GM19239 (cell line): Measurements from ENCODE around the gene STEAP1B.
"Not testable (repeated sequence)": the region's sequence is repeated elsewhere in the genome, so short reads cannot be mapped to it uniquely, and the experiment has no call there.

Experiments used
- DNase-seq: peaks from one replicate; pipeline ENCODE4 v3.0.0; 2011; ENCODE audit warnings: low spot score; ENCODE audit not compliant: insufficient read length
- FAIRE-seq: peaks from 2 replicates; lab custom pipeline; 2011; peaks lifted over from hg19 to GRCh38; lab: Jason Lieb, UNC

STEAP1B gene

DNA sequence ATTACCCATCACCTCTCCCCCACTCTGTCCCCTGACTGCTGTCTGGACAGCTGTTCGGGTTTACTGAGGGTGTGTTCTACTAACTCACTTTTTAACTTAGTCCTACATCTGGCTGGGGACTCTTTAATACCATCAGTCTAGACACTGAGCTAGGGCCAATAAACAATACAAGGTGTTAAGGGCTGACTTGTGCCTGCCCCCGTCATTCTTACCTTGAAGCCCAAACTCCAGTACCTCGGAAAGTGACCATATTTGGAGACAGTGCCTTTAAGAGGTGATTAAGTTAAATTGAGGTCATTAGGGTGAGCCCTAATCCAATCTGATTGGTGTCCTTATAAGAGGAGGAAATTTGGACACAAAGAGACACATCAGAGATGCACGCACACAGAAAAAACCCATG lies 35.7 kb downstream of the STEAP1B start:
- FAIRE-seq (no peak), DNase-seq (no peak)

DNA sequence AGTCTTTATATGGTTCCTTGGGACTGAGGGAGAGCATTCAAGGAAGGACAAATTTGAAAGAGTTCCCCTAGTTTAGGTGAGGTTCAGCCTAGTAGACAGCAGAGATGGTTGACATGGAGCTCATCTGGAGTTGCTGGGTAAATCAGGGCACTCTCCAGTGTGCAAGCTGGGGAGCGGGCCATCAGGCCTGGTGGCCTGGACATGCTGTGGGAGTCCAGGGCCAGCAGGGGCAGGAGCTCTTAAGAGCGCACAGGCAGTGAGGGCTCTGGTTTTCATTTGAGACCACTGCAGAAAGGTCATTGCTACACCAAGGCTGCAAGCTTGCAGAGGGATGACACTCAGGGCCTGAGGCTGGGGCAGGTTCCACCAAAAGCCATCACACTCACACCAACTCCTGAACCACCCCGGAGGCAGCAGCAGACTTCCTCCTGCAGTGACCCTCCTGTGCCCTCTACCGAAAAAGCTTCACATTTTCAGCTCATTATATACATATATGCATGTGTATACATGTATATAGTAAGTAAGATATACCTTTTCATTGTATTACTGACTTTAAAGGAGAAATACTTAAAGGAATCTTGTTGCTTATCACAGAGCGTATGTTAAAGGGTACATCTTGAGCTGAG lies 39.5 kb downstream of the STEAP1B start:
- DNase-seq = no peak
- FAIRE-seq = no peak

- DNase-seq = no peak
- no peak for FAIRE-seq
Observed at GRCh38 chr7:22457471-22457870, 42.5 kb downstream of the STEAP1B start.

- no peak for FAIRE-seq
- no peak for DNase-seq
Observed at GRCh38 chr7:22454446-22454845, 45.5 kb downstream of the STEAP1B start.

GRCh38 chr7:22452960-22453558 lies 46.9 kb downstream of the STEAP1B start:
- no peak for DNase-seq
- peak; percentile 14 for FAIRE-seq

DNA sequence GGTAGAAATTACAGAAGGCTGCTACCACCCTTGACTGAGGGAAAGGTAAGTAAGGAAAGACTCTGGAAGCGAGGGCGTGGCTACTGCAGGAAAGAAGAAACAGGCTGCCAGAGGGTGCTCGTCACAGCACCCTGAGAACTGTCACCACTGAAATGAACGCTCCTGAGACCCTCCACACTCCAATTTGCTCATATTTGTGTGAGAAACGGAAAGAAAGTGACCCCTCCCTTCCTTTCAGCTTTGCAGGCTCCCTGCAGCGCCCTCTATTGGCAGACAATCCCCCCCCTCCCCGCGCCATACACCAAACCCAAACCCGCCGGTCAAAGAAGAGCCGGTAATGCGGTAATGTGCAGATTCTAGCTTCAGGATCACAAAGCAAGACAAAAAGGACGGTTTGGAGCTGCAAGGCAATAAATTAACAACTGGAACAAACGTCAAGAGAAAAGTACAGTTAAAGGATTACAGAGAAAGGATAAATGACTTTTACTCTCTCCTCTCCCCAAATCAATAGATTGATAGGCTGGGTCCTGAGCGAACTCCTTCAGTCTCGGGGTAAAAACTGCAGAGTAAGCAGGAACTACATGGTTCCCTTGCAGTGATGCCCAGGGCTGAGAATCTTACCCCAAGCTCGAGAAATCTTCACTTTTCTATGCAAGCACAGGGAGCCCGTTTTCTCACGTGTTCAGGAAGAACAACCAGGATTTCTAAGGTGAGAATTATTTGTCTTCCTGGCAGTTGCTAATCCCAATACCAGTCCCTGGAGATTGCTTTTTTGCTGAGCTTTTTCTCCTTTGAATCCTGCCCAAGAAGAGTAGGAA lies 47.6 kb downstream of the STEAP1B start:
- peak; percentile 43 for DNase-seq

DNA sequence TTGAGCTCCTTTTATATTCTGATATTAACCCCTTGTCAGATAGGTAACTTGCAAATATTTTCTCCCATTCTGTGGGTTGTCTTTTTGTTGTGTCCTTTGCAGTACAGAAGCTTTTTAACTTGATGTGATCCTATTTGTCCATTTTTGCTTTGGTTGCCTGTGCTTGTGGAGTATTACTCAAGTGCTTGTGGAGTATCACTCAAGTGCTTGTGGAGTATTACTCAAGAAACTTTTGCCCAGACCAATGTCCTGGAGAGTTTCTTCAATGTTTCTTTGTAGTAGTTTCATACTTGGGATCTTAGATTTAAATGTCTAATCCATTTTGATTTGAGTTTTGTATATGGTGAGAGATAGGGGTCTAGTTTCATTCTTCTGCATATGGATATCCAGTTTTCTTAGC lies 50.0 kb downstream of the STEAP1B start:
- not testable (repeated sequence) for FAIRE-seq, DNase-seq

More for the DNA sequence above, 47.6 kb downstream of the STEAP1B start:
- FAIRE-seq = peak; percentile 91

DNA sequence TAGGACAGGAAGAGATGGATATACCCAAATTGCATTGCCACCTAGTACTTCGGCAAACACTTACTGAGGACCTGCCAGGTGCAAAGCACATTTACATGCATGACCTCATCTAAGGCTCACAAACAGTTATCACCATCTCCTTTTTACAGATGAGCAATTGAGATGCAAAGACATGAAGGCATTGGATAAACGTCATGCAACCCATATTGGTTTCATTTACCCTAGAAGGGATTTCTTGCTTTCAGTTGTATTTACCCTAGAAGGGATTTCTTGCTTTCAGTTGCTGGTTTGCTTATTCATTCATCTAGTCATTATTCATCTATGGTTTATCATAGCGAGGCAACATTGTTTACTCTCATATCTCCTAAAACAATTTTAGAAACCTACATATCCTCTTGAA lies 52.2 kb downstream of the STEAP1B start:
- DNase-seq = peak; percentile 21
- FAIRE-seq = peak; percentile 97

DNA sequence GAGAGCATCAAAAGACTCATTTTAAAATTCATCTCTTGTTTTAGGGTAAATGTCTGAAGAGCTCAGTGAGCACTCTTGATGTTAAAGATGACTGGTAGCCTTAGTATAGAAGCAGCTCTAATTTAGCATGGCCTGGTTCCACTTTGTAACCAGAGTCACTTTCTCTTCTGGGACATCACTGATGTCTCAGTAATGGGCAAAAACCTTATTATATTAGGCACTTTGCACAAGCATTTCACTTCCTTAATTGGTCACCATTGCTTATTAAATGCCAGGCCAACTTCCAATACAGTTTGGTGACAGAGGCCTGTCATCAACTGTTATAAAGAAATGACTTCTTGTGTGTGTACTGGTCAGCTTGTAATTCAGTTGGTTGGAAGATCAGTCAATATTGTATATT lies 53.0 kb downstream of the STEAP1B start:
- FAIRE-seq (peak; percentile 80), DNase-seq (no peak)

DNA sequence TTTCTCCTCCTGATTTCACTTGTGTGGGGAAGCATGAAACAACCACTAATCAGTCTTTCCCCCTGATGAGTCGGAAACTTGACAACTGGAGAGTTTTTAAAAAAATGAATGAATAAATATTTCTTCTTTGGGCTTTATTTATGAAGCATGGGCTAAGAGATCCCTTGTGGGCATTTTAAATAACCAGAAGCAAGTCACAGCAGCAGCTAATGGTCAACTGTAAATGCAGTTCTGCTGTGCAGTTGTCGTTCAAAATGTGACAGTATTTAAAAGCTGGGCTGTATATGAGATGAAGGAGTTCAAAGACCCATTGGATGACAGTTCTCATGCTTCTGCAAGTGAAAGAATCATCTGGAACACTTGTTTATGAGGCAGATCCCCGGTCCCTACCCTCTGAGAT lies 54.1 kb downstream of the STEAP1B start:
- FAIRE-seq (no peak), DNase-seq (no peak)

- FAIRE-seq (peak; percentile 95), DNase-seq (no peak)
Observed at GRCh38 chr7:22445140-22445743, 54.7 kb downstream of the STEAP1B start.

DNA sequence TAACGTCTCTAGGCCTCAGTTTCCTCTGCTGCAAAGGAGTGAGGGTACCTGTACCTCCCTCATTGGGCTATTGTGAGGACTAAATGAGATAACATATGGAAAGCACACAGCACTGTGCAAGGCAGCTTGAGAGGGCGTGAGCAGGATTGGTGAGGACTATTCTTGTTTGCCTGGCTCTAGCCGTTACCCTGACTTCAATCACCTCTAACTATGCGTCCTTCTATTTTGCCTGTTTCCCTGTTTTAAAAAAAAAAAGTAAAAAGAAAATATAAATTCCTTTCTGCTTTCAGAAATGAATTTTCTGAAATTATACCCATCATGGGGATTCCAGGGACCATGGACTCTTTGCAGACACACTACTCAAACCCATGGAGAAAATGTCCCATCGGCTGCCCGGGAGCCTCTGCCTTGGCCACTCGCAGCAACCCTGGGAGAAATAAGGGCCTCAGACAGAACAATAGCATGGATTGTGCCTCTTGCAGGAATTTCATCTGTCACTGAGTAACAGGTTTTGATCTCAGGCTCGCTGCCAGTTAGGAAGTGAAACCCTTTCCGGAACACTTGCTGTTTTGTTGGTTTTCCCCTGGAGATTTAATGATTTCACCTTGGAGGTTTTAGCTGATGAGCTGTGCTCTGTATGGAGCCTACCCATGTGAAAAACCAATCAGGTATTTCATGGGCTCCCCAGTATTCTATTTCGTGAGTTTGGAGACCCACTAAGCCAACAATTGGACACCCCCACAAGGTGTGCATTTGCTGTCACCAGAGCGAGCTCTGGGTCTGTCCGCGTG lies 55.6 kb downstream of the STEAP1B start:
- FAIRE-seq = peak; percentile 59
- no peak for DNase-seq

- no peak for DNase-seq
Observed at GRCh38 chr7:22443370-22444180, 56.4 kb downstream of the STEAP1B start.

GRCh38 chr7:22442882-22443369 lies 57.1 kb downstream of the STEAP1B start:
- no peak for DNase-seq
- no peak for FAIRE-seq

More at GRCh38 chr7:22443370-22444180, 56.4 kb downstream of the STEAP1B start:
- FAIRE-seq = peak; percentile 48

DNA sequence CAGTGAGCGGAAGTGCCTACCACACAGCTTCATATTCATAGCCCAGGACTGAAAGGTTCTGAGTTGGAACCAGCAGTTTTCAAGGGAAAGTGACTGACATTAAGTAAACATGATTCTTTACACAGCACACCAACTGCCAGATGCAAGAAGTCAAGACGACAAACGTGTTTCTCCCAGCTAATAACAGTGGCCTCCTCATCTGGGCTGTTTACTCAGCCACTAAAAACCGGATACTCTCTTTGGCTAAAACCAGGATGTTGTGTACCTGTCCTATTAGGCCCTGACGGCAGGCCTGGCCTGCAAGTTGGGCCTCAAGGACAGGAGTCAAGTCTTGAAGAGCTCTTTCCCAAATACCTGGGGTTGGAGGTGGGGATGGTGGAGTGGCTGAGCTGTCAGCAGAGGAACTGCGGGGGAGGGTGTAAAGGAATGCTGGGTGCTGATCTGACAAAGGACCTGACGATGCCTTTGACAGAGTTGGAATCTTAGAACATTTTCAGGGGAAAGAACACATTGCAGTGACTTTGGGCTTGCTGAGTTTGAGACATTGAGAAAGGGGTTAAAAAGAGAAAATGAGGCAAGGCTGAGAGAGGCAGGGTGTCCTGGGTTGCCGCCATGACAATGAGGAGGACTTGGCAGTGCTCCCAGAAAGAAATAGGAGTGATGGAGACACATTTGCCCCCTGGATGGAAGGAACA lies 57.7 kb downstream of the STEAP1B start:
- no peak for FAIRE-seq
- no peak for DNase-seq

DNA sequence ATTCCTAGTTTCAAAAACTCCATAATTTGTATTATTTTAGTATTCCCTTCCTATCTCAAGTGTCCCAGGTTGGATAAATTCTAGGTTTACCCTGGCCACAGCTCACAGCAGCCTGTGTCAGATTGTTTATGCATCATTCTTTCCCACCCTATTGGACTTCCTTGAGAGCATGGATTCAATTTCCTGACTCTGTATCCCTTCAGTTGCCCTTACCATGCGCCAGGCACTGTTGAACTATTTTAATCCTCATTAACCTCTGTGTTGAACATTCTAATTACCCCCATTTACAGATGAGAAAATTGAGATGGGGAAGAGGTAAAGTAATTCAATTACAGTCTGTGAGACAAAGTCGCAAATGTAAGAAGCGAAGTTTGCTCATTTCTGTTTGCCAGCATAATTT lies 58.8 kb downstream of the STEAP1B start:
- no peak for DNase-seq

GRCh38 chr7:22438994-22439393 lies 61.0 kb downstream of the STEAP1B start:
- FAIRE-seq (peak; percentile 68), DNase-seq (no peak)

More for the DNA sequence above, 58.8 kb downstream of the STEAP1B start:
- peak; percentile 31 for FAIRE-seq

DNA sequence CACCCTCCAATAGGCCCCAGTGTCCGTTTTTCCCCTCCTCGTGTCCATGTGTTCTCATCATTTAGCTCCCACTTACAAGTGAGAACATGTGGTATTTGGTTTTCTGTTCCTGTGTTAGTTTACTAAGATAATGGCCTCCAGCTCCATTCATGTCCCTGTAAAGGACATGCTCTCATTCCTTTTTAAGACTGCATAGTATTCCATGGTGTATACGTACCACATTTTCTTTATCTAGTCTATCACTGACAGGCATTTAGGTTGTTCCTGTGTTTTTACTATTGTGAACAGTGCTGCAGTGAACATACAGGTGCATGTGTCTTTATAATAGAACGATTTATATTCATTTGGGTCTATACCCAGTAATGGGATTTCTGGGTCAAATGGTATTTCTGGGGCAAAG lies 63.4 kb downstream of the STEAP1B start:
- FAIRE-seq, DNase-seq: not testable (repeated sequence)
